GM12874 (cell line): ENCODE results near the gene ARHGAP18.

Experiments
- TF ChIP-seq, protein P1 (sequence below): IDR thresholded peaks from 2 replicates; pipeline ENCODE4 v1.5.1; 2011; ENCODE audit warnings: low read depth, mild to moderate bottlenecking, control low read depth, low read length, moderate library complexity; ENCODE audit not compliant: insufficient read depth

ARHGAP18 gene

DNA sequence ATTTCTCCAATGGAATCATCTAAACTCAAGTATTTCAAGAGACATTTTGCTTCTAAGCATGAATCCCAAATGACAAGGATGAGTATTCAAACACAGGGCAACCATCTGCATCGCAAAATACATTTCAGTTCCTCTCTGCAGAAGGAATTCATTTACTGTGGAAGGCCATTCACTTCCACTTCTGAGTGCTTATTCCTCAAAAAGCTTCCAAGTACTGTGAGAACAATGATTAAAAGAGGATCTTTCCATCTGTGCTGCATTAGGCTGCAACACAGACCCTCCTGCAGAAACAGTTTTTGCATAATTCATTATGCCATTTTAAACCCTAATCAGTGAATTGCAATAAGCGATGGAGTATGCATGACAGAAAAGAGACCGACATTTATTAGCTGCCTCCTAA lies 52.5 kb downstream of the ARHGAP18 start:
- TF ChIP-seq, protein P1, sequence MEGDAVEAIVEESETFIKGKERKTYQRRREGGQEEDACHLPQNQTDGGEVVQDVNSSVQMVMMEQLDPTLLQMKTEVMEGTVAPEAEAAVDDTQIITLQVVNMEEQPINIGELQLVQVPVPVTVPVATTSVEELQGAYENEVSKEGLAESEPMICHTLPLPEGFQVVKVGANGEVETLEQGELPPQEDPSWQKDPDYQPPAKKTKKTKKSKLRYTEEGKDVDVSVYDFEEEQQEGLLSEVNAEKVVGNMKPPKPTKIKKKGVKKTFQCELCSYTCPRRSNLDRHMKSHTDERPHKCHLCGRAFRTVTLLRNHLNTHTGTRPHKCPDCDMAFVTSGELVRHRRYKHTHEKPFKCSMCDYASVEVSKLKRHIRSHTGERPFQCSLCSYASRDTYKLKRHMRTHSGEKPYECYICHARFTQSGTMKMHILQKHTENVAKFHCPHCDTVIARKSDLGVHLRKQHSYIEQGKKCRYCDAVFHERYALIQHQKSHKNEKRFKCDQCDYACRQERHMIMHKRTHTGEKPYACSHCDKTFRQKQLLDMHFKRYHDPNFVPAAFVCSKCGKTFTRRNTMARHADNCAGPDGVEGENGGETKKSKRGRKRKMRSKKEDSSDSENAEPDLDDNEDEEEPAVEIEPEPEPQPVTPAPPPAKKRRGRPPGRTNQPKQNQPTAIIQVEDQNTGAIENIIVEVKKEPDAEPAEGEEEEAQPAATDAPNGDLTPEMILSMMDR, result no peak

DNA sequence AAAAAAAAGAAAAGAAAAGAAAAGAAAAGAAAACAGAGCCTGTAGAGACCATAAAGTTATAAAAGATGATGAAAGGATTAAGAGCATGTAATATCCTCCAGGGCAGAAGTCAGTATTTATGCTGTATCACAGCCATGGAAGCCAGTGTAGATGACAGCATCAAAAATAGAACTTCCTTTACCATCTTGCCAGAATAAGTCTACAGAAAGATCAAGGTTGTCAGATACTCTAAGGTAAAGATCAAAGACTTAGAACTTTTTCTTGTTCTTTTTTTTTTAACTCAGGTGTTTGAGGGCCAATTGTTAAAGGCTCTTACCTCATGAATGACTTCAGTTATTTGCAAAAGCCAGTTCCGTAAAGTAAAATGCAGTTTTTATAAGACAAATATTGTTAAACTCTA lies 54.6 kb downstream of the ARHGAP18 start:
- TF ChIP-seq, protein P1, result no peak

DNA sequence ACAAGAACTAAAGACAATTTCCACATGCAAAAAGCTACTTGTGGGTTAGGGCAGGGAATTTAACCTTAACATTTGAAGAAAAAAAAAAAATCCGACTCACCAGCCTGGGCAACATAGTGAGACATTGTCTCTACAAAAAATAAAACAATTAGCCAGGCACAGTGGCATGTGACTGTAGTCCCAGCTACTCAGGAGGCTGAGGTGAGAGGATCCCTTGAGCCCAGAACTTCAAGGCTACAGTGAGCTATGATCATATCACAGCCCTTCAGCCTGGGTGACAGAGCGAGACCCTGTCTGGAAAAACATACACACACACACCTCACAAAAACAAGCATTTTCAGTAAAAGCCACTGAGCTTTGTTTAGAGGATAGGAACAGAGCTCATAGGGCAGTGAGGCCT lies 56.2 kb downstream of the ARHGAP18 start:
- TF ChIP-seq, protein P1, result no peak

DNA sequence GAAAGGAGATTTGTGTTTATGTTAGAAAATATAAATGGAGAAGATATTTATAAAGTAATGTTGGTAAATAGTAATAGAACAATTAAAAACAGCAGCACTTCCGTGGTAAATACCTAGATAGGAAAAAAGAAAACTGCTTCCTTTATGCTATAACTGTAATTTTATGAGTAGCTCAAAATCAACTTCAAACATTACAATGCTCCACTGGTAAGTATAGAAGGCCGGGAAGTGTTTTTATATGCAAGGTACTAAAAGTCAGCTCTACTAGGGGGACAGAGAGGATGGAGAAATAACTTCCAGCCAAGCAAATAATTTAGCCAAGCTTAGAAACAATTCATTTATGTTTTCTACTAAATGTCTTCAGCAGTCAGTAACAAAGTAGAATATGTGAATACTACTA lies 56.7 kb downstream of the ARHGAP18 start:
- TF ChIP-seq, protein P1, result no peak

DNA sequence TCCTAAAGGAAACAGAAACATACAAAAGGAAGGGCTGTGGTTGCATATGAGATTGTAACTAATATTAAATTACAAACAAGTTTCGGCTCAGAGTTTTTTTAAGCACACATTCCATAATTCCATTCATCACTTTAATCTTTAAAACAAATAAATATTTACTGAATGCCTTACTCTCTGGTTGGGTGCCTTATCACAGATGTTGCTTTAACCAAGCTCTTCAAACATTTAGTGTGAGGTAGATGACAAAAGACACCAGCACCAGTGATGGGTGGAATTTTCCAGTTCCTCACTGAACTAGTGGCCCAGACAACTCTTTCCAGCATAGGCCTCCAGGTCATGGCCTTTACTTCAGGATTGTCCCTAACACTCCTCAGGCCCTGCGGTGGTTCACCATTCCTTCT lies 58.7 kb downstream of the ARHGAP18 start:
- TF ChIP-seq, protein P1, result no peak

DNA sequence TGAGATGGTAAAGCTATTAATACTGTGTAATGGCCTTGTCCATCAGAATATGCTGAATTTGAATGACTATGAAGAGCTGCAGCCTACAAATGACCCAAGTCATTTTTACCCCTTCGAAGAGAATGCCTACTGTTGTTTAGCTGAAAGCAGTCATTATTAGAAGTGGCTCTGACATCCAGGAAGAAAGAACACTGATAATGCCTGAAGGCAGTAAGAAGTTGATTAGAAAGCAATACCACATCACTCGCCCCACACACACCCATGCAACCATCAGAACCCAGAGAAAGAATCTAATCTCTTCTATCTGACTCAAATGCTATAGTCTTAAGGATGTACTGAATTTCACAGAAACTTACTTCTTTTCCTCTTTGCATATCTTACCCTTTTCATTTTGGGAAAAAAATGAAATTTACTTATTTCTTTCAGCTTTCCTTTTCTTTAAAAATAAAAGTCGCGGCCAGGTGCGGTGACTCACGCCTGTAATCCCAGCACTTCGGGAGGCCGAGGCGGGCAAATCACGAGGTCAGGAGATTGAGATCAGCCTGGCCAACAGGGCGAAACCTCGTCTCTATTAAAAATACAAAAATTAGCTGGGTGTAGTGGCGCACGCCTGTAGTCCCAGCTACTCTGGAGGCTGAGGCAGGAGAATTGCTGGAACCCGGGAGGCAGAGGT lies 61.0 kb downstream of the ARHGAP18 start:
- TF ChIP-seq, protein P1, result no peak

DNA sequence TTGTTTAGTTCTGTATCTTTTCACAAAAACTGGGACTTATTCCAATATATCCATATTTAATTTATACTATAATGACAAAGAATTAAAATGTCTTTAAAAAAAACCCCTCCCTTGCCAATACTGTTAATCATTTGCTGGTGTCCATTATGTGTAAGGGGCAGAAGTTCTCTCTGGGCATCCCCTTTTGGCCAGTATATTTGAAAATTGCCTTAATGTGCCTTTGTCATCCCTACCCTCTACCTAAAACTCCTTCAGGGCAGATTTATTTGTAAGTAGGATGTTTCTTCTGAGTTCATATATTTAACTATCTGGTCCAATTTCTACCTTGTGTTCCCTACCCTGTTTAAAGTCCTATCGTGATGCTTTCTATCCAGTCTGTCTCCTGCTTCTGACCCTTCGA lies 62.9 kb downstream of the ARHGAP18 start:
- TF ChIP-seq, protein P1, result no peak
